Measurements from ENCODE around the gene BLOC1S2.
"Not testable (repeated sequence)": the region's sequence is repeated elsewhere in the genome, so short reads cannot be mapped to it uniquely, and the experiment has no call there.

BLOC1S2 gene

GRCh38 chr10:100286051-100287033, at the start of gene BLOC1S2:
Gene BLOC1S2, minus strand, starts transcription at chr10:100286680. Its CDS starts 21 bp downstream, at chr10:100286659.
- peak within 1 kb of the TSS; percentile 93 for H3K27ac ChIP-seq
- DNase-seq (ENCODE audit: low read depth, low spot score) = peak; percentile 95

- no peak for DNase-seq (ENCODE audit: low read depth, low spot score)
- H3K27ac ChIP-seq = no peak overlapping the region
These were observed 48.3 kb upstream of the BLOC1S2 start for GRCh38 chr10:100334762-100335161.

DNA sequence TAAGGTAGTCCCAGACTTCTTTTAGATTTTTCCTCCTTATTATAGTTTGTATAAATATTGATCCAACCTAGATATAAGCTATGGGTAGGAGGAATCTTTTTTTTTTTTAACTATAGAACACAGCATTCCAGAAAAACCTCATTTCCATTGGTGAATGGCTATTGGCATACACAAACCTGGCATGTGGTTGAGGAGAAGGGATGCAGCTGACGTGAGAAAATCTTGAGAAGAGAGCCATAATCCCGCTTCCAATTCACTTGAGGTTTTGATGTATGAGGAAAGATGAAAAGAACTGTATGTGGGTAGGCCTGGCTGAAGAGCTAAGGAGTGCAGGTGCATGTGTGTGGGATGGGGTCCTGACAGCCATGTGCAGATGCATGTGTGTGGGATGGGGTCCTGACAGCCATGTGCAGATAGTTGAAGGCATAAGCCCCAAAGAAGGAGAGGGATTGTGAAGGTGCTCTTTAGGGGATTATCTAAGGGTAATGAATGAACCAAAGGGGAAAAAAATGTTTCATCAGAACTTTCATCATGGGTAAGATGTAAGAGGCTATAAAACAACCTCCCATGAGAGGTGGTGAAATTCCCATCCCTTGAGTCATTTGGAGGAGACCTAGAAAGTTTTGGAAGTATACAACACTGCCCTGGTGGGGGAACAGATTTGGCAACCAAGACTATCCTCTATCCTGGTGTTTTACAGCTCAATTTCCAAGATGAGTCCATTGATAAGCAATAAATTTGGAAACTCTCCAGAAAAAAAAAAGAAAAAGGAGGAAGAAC, 47.4 kb upstream of the BLOC1S2 start:
- DNase-seq (ENCODE audit: low read depth, low spot score) = no peak
- H3K27ac ChIP-seq = no peak overlapping the region

DNA sequence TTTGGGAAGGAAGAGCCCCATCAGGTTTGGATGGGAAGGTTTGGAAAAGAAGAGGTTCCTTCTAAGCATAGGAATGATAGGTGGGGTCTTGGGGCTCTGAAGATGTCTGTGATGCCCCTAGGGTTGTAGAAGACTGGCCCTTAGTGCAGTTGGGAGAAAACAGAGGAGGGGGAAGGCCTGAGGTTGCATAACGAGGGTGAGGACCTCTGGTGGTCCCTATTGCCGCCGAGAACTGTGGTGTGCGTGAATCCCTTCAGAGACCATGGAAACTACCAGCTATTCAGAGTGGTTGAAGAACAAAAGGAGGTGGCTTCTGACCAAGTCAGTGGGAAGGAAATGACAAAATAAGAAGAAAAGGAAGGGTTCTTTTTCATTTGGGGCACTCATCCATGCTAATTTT, 46.6 kb upstream of the BLOC1S2 start:
- no peak overlapping the region for H3K27ac ChIP-seq
- DNase-seq (ENCODE audit: low read depth, low spot score) = no peak

DNA sequence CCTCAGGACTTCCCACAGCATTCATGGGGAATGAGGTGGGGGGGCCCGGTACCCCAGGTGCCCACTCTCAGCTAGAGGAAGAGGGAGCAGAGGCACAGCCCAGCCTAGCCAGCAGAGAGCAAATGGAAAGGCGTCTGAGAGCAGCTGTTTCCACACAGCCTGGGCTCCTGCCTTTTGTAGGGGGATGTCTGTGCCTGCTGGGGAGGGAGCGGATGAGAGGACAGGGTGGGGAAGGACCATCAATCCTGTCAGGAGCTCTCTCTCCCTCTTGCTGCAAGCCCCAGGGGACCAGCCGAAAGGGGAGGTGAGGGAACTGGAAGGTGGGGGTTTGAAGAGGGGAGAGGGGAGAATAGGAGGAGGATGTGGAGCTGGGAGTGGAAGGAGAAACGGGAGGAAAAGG, 43.6 kb upstream of the BLOC1S2 start, which contains the start of gene PKD2L1:
Gene PKD2L1, minus strand, starts transcription at position 150 of the 400 bp plus-strand sequence. Its CDS starts 125 bp downstream, at position 25.
- H3K27ac ChIP-seq = no peak within 1 kb of the TSS
- DNase-seq (ENCODE audit: low read depth, low spot score) = no peak

DNA sequence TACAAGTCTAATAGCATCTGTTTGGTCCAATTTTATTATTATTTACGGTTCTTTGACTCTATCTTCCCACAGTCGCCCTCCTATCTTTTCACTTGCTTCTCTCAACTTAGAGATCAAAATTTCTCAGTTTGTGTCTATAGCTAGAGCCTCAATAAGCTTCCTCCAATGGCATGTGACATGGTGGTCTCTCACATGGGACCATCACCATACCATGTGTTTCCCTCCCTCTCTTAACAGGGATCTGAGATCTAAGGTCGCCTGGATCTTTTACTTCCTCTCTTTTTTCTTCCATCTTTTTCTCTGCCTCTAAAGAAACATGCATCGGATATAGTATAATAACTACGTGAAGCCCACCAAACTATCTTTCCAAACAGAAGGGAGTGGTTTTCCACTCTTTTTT, 41.7 kb upstream of the BLOC1S2 start:
- H3K27ac ChIP-seq = no peak overlapping the region
- DNase-seq (ENCODE audit: low read depth, low spot score) = no peak

DNA sequence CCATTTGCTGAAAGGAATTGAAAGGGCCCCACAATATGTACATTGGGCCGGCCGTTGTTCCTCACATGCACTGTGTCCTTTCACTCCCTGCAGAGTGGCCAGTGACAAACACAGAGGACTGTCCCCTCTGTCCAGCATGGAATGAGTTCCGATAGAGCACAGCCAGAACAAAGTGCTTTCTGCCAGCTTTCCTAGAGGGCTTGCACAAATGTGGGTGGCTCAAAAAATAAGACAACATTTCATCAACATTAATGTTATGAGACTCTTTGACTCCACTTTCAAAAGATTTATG, 41.2 kb upstream of the BLOC1S2 start:
- DNase-seq (ENCODE audit: low read depth, low spot score) = no peak
- H3K27ac ChIP-seq = no peak overlapping the region

DNA sequence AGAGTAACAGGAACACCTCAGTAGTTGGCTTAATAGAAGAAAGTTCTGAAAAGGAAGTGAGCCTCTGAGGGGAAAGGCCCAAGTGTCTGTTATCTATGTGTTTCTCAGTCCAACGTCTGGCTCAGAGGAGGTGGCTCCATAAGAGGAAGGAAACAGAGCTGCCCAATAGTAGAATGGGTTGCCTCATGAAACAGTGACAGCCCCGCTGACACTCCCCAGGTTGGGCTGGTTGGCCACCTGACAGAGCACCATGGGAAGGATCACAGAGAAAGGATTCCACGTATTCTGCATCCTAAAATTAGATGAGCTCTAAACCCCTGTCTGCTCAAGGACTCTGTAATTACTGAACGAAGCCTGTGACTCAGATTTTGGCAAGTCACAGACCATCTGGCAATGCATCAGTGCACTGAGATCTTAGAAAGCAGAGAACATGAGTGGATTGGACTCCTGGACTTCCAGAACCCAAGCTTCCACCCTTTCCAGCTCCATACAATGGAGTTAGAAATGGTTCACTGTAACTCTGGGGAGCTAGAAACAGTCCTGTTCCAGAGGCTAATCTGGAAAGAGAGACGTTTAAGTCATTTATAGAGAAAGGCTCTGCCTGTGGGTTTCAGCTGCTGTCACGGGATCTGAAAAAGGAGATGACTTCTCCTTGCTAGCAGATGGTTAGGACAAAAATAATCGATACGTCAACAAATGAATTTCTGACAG, 40.7 kb upstream of the BLOC1S2 start:
- DNase-seq (ENCODE audit: low read depth, low spot score) = no peak

DNA sequence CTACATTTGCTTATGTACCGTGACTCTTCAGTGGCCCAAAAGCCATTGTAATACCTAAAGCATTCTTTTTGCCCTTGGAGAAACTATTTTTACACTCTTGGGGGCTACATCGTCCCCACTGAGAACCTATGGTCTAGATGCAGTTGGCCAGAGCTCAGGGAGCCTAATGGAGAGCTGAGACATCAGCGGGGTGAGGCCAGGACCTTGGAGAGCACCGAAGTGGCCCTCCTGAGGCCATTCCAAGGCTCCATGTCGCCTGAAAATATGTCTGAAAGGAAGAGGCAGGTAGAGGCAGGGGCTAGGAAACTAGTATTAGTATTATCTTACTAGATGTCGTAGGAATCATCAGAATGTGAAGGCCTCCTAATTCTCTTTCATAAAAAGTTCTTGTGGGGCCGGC, 38.7 kb upstream of the BLOC1S2 start:
- no peak for DNase-seq (ENCODE audit: low read depth, low spot score)
- no peak overlapping the region for H3K27ac ChIP-seq

More for the DNA sequence above, 40.7 kb upstream of the BLOC1S2 start:
- H3K27ac ChIP-seq = no peak overlapping the region

DNA sequence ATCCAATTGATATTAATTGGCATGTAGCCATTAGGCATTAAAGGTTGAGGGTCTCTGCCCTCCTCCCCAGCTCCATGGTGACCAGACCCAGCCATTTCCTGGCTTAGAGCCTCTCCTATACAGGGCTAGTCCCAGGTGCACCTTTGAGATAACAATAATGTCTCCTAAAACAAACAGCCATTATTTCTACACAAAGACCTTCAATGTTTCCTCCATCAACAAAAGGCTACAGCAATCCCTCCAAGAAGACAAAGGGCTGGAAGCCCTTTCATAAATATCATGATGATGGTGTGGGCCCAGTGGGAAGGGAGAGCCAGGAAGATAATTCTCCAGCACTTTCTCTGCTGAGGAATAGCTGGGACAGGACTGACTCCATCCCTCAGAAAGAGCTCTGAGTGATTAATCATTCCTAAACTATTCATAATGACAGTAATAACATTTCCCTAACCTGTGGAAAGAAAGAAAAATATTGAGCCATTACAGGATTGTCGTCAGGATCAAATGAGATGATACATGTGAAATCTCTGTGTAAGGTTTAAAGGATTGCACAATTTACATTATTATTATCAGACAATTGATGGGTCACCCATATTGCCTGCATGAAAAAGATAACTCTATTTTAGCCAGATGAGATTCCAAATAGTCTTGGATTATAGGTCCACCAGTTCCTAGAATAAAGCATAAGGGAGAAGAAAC, 33.4 kb upstream of the BLOC1S2 start:
- DNase-seq (ENCODE audit: low read depth, low spot score) = no peak
- H3K27ac ChIP-seq = no peak overlapping the region

DNA sequence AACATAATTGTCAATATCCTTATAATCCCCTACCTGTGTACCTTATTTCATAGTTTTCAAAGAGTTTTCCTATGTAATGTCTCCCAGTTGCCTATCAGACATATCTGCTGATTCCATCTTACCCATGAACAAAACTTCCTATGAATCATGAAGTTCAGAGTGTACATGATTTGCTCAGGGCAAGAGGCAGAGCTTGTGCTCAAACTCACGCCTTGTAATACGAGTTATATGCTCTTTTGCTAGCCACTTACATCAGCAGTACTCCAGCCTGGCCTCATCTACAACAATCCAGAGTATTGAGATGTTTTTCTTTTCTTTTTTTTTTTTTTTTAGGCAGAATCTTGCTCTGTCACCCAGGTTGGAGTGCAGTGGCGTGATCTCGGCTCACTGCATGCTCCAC, 31.7 kb upstream of the BLOC1S2 start:
- DNase-seq (ENCODE audit: low read depth, low spot score) = no peak
- peak overlapping the region; percentile 57 for H3K27ac ChIP-seq

- H3K27ac ChIP-seq = no peak overlapping the region
- no peak for DNase-seq (ENCODE audit: low read depth, low spot score)
These were observed 29.1 kb upstream of the BLOC1S2 start for GRCh38 chr10:100315615-100316014.

DNA sequence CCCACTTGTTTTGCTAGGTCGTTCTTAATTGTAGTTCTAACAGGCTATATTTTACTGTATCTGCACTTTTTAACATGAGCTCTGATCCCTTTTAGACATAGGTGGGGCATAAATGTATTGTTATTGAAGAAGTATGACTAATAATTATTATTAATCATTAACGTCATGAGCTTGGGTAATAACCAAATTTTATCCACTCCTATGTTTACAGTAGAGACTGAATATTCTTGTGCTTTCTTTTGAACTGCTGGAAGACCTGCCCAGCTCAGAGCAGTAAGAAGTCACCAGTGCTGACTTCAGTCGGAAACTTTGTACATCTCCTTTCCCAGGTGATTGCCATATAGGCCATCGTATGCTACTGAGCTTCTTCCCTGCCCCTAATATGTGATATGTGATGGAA, 24.8 kb upstream of the BLOC1S2 start:
- DNase-seq (ENCODE audit: low read depth, low spot score) = no peak
- no peak overlapping the region for H3K27ac ChIP-seq

- H3K27ac ChIP-seq = no peak overlapping the region
- DNase-seq (ENCODE audit: low read depth, low spot score) = no peak
These were observed 21.2 kb upstream of the BLOC1S2 start for GRCh38 chr10:100307684-100308083.

DNA sequence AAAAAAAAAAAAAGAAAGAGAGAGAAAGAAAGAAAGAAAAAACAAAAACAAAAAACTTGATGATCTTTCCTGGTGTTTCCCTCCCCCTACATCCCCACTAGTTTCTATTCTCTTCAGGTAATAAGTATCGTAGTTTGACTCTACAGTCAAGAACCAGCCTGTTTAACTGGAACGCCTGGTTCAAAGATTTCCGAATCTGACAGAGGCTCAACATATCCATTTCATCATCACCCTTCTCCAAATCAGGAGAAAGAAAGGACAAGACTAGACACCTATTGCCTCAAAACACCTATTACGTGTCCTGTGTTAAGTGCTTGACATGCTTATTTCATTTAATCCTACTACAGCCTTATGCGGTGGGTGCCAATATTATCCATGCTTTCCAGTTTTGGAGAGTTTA, 20.4 kb upstream of the BLOC1S2 start:
- DNase-seq (ENCODE audit: low read depth, low spot score) = no peak
- H3K27ac ChIP-seq = no peak overlapping the region

DNA sequence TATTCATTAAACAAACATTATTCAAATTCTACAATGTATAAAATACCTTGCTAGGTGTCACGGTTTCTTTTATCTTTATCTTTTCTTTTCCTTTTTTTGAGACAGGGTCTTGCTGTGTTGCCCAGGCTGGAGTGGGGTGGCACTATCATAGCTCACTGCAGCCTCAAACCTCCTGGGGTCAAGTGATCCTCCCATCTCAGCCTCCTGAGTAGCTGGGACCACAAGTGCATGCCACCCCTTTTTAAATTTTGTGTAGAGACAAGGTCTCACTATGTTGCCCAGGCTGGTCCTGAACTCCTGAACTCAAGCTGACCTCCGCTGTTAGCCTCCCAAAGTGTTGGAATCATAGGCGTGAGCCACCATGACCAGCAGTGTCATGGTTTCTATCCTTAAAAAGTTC, 17.9 kb upstream of the BLOC1S2 start:
- H3K27ac ChIP-seq = no peak overlapping the region
- DNase-seq (ENCODE audit: low read depth, low spot score) = no peak

DNA sequence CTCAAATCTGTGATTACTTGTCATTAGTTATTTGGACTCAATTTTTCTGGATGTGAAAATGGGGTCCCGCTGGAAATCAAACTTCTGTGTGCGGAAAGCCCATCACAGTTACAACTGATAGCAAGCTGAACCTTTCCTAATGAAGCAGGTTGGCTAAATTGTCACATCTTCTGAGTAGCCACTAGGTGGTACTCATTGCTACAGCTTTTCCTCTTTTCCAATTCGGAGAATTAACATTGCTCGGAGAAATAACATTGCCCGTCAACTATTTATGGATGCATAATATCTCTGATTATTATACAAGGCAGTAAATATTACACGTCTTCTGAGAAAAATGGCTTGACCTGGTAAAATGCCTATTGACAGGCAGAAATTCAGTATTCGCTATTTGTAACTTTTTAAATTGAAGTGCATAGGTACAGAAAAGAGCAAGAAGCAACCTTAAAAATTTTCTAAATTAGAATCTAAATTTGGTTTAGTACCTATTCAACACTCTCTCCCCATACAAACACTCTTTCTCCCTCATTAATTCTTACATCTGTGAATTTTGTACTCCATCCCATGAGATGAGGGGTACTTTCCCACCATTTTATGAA, 17.3 kb upstream of the BLOC1S2 start:
- no peak overlapping the region for H3K27ac ChIP-seq
- DNase-seq (ENCODE audit: low read depth, low spot score) = no peak

GRCh38 chr10:100301123-100301522, 14.6 kb upstream of the BLOC1S2 start:
- not testable (repeated sequence) for H3K27ac ChIP-seq; DNase-seq (ENCODE audit: low read depth, low spot score)

DNA sequence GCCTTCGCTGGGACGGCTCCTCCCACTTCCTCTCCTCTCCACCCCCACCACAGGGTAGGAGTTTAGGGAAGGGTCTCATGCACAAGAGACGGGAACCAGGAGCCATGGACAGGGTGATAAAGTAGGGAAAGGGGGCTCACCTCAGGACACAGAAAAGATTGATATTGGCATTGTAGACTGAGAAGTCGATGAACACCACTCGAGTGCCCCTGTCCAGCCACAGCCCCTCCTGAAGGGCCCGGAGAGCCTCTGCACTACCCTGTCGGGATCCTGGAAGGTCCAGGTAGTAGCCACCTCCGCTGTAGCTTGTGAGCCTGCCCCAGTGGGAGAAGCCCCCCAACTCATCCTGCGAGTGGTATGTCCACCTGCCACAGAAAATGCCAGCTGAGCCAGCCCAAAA, 10.8 kb upstream of the BLOC1S2 start:
- no peak for DNase-seq (ENCODE audit: low read depth, low spot score)
- H3K27ac ChIP-seq = no peak overlapping the region

GRCh38 chr10:100293066-100293465, 6.6 kb upstream of the BLOC1S2 start:
- H3K27ac ChIP-seq = no peak overlapping the region

More at GRCh38 chr10:100293066-100293465, 6.6 kb upstream of the BLOC1S2 start:
- no peak for DNase-seq (ENCODE audit: low read depth, low spot score)
